ENCODE data around the gene TYRP1. TPM values are rescaled to one million over a fixed set of nuclear protein-coding genes. Genes with fewer than 3 reads are reported as not detected.

Gene TYRP1
- total and polyA plus RNA-seq, 8 donors = 0.18 to 4.7 (median 2.2) TPM; not detected in 4

- Histone ChIP-seq H3K4me1 (no peaks in the 10 kb centered on the region), H3K4me3 (no peak overlapping the region), H3K36me3 (no peaks in the 10 kb centered on the region), H3K9me3 (peaks cover 0 to 18% (median 11%) of the 10 kb centered on the region in 4 donors), H3K27ac (no peak overlapping the region), H3K27me3 (peaks cover 0 to 5% (median 0%) of the 10 kb centered on the region in 3 donors)
- TF ChIP-seq POLR2AphosphoS5 (IDR thresholded peaks at IDR 0.05) (no peak), CTCF (IDR thresholded peaks at IDR 0.05) (no peak), POLR2A (IDR thresholded peaks at IDR 0.05) (no peak), EP300 (IDR thresholded peaks at IDR 0.05) (no peak)
- DNase-seq = no peak
- intact Hi-C loops (cut with DNase I; ENCODE audit: low total_unique reads) = no loop called here
- WGBS, 5 donors = 89 to 97% (median 95%) methylated on average over 4 of the region's 4 CpGs
Measured at GRCh38 chr9:12659220-12659619, 34.0 kb upstream of the TYRP1 start.

GRCh38 chr9:12666813-12667212 lies 26.4 kb upstream of the TYRP1 start:
- Histone ChIP-seq H3K9me3 (no peaks in the 10 kb centered on the region), H3K27me3 (no peaks in the 10 kb centered on the region), H3K4me1 (no peaks in the 10 kb centered on the region), H3K36me3 (no peaks in the 10 kb centered on the region), H3K4me3 (no peak overlapping the region), H3K27ac (no peak overlapping the region)
- 27 to 81% (median 48%) methylated on average over 2 of the region's 2 CpGs for WGBS, 5 donors
- DNase-seq = no peak
- no peak for TF ChIP-seq POLR2AphosphoS5 (IDR thresholded peaks at IDR 0.05)
- TF ChIP-seq EP300 (IDR thresholded peaks at IDR 0.05) = no peak
- TF ChIP-seq CTCF (IDR thresholded peaks at IDR 0.05) = no peak
- TF ChIP-seq POLR2A (IDR thresholded peaks at IDR 0.05) = no peak
- intact Hi-C loops (cut with DNase I; ENCODE audit: low total_unique reads) = no loop called here

GRCh38 chr9:12667892-12668291 lies 25.3 kb upstream of the TYRP1 start:
- Histone ChIP-seq H3K4me3 (no peak overlapping the region), H3K4me1 (no peaks in the 10 kb centered on the region), H3K9me3 (no peaks in the 10 kb centered on the region), H3K27me3 (no peaks in the 10 kb centered on the region), H3K36me3 (no peaks in the 10 kb centered on the region), H3K27ac (no peak overlapping the region)
- 85 to 94% (median 89%) methylated on average over 3 of the region's 3 CpGs for whole genome bisulfite sequencing, 5 donors
- DNase-seq = no peak
- intact Hi-C loops (cut with DNase I; ENCODE audit: low total_unique reads) = no loop called here
- TF ChIP-seq POLR2A (IDR thresholded peaks at IDR 0.05) (no peak), EP300 (IDR thresholded peaks at IDR 0.05) (no peak), POLR2AphosphoS5 (IDR thresholded peaks at IDR 0.05) (no peak), CTCF (IDR thresholded peaks at IDR 0.05) (no peak)

- H3K36me3 ChIP-seq = no peaks in the 10 kb centered on the region
- H3K27me3 ChIP-seq = no peaks in the 10 kb centered on the region
- TF ChIP-seq POLR2A (IDR thresholded peaks at IDR 0.05) = no peak
- no peak for TF ChIP-seq CTCF (IDR thresholded peaks at IDR 0.05)
- TF ChIP-seq EP300 (IDR thresholded peaks at IDR 0.05) = no peak
- TF ChIP-seq POLR2AphosphoS5 (IDR thresholded peaks at IDR 0.05) = no peak
- no peak for DNase-seq
- no peaks in the 10 kb centered on the region for H3K9me3 ChIP-seq
- intact Hi-C loops (cut with DNase I; ENCODE audit: low total_unique reads) = no loop called here
- WGBS, 5 donors = 65 to 79% (median 69%) methylated on average over 2 of the region's 2 CpGs
- H3K27ac ChIP-seq = no peak overlapping the region
- H3K4me3 ChIP-seq = no peak overlapping the region
- no peaks in the 10 kb centered on the region for H3K4me1 ChIP-seq
Measured at GRCh38 chr9:12670006-12670405, 23.2 kb upstream of the TYRP1 start.

Data from stomach (tissue), 9 donors.